ENCODE data around the gene PPP1CA. TPM values are rescaled to one million over a fixed set of nuclear protein-coding genes. Genes with fewer than 3 reads are reported as not detected.

The PPP1CA gene
- total RNA-seq, 1 experiment from 2014 or later, result 319 TPM

DNA sequence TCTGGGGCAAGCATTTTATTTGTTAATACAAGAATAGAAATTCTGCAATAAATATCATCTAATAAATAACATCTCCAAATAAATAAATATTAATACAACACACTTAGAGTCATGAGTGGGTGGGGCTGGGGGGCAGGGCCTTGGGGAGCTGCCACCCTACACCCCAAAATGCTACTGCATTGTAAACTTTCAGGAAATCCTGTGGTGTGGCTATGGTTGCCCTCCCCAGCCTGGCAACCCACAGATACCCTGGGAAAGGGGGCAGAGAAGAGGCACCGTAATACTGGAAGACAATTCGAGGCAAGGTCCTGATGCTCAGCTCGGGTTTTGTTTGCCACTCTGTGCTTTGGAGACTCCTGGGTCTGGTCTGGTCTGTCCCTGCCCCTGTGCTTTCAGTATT lies 37.5 kb downstream of the PPP1CA start:
- in situ Hi-C loops (cut with HindIII; ENCODE audit: low sequenced_read_pairs), result no loop called here
- no peak for DNase-seq (ENCODE audit: low spot score)

DNA sequence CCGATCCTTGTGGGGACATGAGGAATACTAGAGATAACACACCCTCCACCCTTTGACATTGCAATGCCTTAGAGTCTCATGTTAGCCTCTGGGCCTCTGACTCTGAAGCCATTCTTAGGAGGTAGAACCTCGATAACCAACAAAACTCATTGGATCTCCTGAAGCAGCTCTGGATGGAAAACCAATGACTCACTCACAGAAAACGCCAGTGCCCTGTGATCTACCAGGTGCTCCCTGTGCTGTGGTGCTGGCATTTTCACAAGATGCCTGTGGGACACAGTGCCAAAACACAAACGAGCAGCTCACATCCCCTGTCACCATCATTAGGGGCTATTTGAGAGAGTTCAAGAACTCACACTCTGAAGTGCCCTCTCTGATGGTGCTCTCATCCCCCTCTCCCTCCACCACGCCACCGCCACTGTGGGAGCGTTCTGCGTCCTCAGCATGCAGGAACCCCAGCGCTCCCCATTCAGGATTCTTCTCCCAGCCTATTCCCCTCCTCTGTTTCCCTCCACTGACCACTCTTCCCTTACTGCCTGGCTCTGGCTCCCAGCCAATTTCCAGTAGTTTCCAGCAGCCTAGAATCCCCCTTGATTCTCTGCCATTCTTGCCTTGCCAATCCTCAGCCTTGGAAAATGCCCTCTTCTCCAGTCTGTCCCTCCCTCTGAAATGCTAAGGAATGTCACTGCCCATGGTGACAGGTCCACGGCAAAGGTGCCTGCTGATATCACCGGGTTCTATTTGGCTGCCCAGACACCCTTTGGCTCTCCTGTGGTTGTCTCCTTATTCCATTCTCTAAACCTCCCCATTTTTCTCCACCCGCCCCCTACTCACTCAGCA lies 43.6 kb downstream of the PPP1CA start:
- DNase-seq (ENCODE audit: low spot score), result no peak
- in situ Hi-C loops (cut with HindIII; ENCODE audit: low sequenced_read_pairs), result no loop called here

DNA sequence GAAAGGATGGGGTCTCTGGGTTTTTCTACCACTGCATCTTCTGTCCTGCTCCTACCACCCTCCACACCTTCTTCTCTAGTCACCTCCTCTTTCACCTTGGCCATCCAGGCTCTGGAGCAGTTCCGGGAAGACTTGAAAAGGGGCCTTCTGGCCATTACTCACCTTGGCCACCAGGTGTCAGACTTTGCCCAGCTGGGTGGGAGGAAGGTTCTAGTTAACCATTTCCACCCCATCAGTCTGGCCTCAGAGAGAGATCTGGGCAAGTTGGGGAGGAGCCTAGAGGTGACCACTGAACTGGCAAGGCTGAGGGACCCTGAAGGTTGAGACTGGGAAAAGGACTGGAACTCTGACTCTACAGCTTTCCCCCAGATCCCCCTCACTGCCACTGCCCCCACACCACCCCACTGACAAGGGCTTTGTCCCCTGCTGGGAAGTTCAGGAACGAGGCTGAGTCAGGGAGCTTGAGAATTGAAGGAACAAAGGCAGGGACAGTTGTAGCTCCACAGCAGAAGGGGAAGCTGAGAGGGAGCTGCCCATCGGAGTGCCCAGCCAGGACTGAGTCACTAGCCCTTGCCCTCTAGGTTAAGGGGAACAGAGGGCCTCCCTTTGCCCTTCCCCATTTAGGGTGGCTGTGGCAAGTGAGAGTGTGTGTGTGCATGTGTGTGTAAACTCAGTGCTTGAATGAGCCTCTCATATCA lies 44.6 kb downstream of the PPP1CA start:
- in situ Hi-C loops (cut with HindIII; ENCODE audit: low sequenced_read_pairs), result no loop called here

DNA sequence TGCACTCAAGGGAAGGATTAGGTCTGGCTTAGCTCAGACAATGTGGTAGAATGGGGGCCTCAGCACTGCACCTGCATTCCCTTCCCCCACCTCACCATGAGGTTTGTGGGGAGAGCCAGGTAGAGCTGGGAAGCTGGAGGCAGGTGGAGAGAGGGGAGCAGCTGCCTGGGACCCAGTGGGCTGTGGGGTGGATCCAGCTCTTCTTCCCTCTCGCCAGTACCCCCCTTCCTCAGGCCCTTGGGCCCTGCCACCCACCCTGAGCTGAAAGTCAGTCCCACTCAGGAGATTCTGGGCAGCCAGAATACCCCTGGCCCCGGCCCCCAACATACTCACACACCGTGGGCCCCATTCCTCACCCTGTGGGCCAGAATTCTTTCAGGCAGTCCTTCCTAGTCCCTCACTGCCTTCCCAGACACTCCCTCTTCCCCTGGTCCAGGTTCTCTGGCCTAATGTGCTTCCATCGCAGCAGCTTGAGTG lies 45.2 kb downstream of the PPP1CA start:
- DNase-seq (ENCODE audit: low spot score), result no peak
- in situ Hi-C loops (cut with HindIII; ENCODE audit: low sequenced_read_pairs), result no loop called here

More for the DNA sequence above, 44.6 kb downstream of the PPP1CA start:
- DNase-seq (ENCODE audit: low spot score), result peak; percentile 79

DNA sequence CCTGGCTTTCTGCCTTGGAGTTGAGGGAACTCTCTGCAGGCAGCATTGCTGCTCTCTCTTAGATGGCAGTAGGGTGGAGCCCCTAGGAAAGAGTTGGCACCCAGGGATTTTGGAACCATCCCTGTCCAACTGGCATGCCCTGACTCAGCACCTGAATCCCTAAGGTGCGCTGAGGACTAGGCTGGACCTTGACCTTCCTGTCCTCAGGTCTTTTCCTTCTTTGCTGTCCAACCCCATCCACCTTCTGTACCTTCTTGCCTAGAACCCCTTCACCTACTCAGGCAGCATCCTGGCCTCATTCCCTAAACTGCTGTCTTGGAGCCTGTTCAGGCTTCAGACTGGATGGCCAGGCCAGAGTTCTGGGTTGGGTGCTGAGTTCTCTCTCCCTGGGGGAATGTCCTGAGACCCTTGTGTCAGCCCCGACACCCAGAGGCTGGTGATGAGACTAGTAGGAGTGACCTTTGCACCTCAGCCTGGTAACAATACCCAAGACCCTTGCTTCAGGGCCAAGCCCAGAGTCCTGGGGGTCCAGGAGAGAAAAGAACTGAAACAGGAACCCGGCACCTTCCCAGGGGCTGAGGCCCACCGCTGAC lies 45.8 kb downstream of the PPP1CA start:
- no peak for DNase-seq (ENCODE audit: low spot score)
- in situ Hi-C loops (cut with HindIII; ENCODE audit: low sequenced_read_pairs), result no loop called here

DNA sequence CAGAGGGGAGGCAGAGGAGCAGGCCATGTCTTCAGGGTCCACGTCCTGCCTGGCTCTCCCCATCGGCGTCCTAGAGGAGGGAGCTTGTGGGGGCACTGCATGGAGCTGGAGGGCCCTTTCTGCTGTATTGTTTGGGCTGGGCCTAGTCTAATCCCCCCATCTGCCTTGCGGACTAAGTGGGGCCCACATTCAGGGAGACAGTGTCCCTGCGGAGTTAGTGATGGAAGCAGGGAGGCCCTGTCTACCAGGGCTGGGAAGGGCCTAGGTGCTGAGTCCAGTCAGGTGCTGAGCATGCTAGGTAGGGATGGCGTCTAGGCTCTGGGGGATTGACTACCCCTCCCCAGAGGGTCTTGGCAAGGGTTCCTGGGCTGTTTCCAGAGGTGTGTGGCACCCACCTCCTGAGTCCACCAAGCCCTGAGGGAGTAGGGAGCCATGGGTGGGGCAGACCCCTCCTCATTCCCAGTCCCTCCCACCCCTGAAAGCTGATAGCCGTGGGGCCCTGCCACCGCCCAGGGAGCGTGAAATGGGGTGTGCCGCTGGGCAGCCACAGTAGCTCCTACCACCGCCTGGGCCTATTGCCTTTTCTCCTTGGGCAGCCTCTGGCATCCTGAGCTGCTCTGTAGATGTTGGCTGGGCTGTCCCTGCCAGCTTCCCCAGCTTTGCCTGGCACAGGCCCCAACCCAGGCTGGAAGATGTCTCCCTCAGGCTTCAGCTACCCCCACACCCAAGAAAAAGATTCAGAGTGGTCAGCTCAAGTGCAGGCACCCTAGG lies 46.5 kb downstream of the PPP1CA start:
- in situ Hi-C loops (cut with HindIII; ENCODE audit: low sequenced_read_pairs), result no loop called here
- no peak for DNase-seq (ENCODE audit: low spot score)

DNA sequence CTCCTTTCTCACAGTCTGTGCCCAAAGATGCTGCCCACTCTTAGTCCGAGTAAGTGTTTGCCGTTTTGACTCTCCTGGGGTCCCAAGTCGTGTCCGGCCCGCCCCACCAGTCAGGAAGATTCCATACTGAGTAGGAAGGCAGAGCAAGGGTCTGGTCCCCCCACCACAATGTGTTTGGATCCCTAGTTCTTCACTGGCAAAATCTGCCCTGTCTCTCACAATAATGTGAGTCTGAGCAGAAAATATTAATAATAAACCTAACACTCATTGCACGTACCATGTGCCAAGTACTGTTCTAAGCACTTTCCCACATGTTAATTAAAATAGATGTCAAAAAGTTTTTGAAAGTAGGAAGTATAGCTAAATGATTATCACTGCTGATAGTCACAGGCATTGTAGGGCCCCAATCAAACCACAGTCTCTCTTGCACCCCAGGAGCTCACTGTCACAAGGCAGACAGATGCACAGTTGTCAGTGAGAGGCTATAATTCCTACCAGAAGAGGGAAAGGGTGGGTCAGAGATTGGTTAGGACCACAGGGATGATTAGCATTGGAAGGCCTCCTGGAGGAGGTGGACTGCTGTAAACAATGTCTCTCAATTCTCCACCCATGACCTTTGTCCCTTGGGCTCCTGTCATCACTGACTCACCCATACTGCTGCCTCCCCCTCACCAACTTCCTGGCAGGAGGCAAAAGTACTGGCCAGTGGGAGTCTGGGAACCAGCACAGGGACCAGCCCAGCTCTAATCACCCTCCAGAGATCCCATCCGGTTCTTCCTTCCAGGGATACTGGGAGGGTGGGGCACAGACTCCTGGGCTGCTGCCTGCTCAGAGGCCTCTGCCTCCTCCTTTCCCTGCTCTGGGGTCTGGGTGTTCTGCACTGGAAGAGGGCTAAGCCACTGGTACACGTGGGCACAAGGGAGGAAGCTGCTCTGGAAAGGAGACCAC lies 47.3 kb downstream of the PPP1CA start:
- in situ Hi-C loops (cut with HindIII; ENCODE audit: low sequenced_read_pairs), result no loop called here
- DNase-seq (ENCODE audit: low spot score), result no peak

DNA sequence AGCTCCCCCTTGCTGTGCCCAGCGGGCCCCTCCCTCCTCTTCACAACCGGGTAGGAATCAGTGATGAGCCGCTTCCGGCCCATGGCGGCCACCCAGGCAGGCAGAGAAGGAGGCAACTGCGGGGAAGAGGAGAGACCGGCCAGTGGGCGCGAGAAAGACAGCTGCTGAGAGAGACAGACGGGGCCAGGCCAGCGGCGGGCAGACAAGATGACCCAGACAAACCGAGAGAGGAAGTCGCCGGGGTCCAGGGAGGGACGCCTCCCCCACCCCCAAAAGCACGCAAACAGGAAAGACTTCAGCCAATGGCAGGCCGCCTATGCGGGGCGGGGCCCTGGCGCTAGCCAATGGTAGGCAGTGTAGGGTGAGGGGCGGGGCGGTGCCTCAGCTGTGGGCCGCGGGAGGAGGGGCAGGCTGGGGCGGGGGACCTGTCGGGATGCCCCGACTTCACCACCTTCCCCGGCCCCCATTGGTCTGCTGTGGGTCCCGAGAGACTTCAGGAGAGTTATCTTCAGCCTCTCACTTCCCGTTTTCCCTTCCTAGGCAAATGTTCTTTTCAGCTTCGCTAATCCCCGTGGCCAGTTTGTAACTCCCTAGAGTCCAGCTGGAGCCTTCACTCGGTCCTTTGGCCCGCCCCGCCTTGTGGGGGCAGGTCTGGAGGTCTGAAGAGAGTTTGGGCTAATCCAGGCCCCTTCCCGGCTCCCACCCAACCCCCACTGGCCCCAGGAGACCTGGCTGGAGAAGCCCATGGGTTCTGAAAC lies 48.2 kb downstream of the PPP1CA start, which contains the start of gene POLD4:
Gene POLD4 (minus strand): TSS at position 230 of the 758 bp plus-strand sequence. CDS start 147 bp downstream, at position 83.
- peak; percentile 96 for DNase-seq (ENCODE audit: low spot score)

DNA sequence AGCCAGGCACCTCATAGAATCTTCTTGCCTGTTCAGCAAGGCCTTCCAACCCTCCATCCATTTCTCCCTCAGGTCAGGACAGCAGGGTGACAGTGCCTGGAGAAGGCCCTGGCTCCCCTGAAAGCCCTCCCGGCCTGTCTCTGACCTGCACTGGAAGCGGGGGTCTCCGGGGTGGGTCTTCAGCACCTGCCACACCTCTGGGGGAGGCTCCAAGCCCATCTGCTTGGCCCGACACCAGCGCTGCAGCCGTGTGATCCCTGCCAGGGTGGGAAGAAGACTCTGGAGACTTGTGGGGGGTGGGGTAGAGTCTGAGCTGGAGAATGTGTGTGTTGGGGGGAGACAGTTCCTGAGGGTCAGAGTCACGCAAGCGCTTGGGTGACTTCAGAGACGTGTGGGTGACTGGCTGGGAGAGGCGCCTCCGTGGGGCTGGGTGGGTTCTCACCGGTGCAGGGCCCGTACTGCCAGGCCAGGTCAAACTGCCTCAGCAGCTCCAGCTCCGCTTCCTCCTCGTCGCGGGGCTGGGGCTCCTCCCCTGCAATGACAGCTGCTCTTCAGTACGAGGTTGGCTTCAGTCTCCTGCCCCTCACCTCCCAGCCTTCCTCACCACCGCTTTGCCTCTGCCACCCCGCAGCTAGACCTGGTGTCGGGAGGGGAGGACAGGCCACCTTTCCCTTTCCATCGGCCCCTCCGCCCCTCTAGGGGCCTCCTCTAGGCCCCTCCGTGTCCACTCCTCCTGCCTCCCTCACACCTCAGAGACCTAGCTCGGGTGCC lies 48.9 kb downstream of the PPP1CA start:
- in situ Hi-C loops (cut with HindIII; ENCODE audit: low sequenced_read_pairs), result no loop called here
- no peak for DNase-seq (ENCODE audit: low spot score)

More for the DNA sequence above, 48.2 kb downstream of the PPP1CA start, which contains the start of gene POLD4:
- in situ Hi-C loops (cut with HindIII; ENCODE audit: low sequenced_read_pairs), result no loop called here

DNA sequence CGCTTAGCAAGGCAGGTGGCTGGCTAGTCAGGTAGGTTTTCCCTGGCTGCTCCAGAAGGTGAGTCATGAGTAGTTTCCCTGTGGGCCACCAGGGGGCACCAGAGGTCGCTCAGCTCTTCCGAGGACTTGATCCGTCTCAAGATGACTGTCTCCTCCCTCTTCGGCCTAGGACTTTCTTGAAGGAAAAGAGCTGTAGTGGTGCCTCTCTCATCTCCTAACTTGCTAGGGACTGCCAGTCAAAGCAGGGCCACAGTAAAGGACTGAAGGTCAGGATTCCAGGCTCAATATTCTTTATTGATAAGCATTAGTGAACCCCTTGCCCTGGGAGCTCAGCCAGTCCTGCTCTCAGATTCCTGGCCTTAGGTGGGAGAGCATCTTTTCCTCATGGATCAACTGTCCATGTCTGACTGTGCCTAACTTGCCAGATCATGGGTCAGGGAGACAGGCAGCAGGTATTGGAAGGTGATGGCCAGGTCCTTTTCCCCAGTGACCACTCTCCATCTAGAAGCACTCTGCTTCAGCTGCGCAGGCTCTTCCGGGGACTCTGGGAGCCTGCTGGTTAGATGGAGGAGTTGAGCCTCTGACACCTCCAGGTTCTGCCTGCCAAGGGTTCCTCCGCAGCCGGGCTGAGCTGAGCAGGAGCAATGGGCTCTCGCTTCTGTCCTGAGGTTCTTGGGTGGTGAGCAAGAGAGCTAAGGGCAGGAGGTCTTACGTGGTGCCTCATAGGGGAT lies 50.2 kb downstream of the PPP1CA start:
- peak; percentile 86 for DNase-seq (ENCODE audit: low spot score)

DNA sequence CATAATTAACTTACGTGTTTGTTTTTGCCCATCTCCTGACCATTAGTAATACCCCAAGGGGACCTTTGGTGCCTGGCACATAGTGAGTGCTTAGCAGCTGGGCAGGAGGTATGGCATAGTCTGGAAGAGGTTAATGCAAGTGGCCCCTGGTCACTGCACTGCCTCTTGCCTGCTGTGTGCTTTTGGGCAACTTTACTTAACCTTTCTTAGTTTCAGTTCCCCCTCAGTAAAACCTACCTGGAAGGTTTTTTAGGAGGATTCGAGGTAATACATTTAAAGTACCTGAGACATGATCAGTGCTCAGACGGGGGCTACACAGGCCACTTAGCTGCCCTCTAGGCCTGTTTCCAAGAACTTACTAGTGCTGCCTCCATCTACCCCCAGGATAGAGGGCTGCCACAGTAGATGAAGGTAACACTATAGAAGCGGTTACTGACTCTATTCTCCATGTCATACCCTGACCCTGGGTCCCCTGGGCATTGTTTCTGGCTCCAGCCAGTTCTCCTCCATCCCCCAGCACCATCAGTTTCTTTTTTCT lies 51.7 kb downstream of the PPP1CA start:
- DNase-seq (ENCODE audit: low spot score), result no peak
- in situ Hi-C loops (cut with HindIII; ENCODE audit: low sequenced_read_pairs), result no loop called here

More for the DNA sequence above, 50.2 kb downstream of the PPP1CA start:
- in situ Hi-C loops (cut with HindIII; ENCODE audit: low sequenced_read_pairs), result no loop called here

DNA sequence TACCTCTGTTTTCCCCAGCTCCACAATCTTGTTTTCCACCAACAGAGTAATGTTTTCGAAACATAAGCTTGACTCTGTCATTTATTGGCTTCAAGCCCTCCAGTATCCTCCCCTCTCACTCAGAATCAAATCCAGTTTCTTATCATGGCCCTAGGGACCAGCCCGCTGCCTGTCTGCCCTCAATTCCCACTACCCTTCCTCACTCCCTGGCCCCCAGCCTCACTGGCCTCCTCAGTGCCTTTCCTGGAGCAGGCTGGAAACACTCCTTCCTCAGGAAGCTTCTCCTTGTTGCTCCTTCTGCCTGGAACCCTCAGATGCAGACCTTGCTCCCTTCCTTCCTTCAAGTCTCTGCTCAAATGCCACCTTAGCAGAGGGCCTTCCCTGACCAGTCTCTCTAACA lies 52.2 kb downstream of the PPP1CA start:
- in situ Hi-C loops (cut with HindIII; ENCODE audit: low sequenced_read_pairs), result no loop called here
- no peak for DNase-seq (ENCODE audit: low spot score)

DNA sequence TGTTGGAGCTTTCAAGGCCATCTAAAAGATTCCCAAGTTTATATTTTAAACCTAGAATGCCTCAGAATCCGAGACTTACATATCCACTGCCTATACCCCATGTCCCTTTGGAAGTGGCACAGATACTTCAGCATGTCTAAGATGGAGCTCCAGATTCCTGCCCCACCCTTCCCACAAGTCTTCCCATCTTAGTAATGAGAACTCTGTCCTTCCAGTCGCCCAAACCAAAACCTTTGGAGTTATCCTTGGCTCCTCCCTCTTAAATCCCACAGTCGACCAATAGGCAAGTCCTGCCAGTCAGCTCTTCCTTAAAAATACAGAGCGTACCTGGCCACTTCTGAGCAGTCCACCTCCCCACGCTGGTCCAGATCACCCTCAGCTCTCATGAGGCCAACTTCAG lies 52.6 kb downstream of the PPP1CA start:
- in situ Hi-C loops (cut with HindIII; ENCODE audit: low sequenced_read_pairs), result no loop called here
- DNase-seq (ENCODE audit: low spot score), result no peak
